ENCODE results near the gene KCNJ16. TPM values are rescaled to one million over a fixed set of nuclear protein-coding genes. Genes with fewer than 3 reads are reported as not detected.

The KCNJ16 gene
- total and polyA plus RNA-seq, 2 experiments from 2014 or later: not detected

- Histone ChIP-seq H3K9me3 (ENCODE audit: low read depth) (no peaks in the 10 kb centered on the region), H3K27ac (no peak overlapping the region), H3K4me3 (no peak overlapping the region), H3K4me1 (ENCODE audit: insufficient read depth) (peaks cover 13% of the 10 kb centered on the region), H4K20me1 (ENCODE audit: insufficient read depth) (no peaks in the 10 kb centered on the region), H3K9ac (no peak overlapping the region), H3K27me3 (replicated peaks; ENCODE audit: insufficient read depth) (no peaks in the 10 kb centered on the region; the same call in 1 of the 2 replicates), H3F3A (ENCODE audit: insufficient read depth) (peaks cover 10% of the 10 kb centered on the region; the same call in 1 of the 2 replicates), H3K9me2 (ENCODE audit: insufficient read depth) (no peaks in the 10 kb centered on the region), H2AFZ (no peak overlapping the region), H3K36me3 (ENCODE audit: low read depth) (no peaks in the 10 kb centered on the region), H3K79me2 (ENCODE audit: insufficient read depth) (no peaks in the 10 kb centered on the region), H3K4me2 (ENCODE audit: unreplicated experiment) (no peak overlapping the region)
- DNase-seq: no peak
- no peak for TF ChIP-seq EZH2 (IDR thresholded peaks at IDR 0.05; ENCODE audit: insufficient read depth, poor library complexity, severe bottlenecking)
- TF ChIP-seq EZH2phosphoT487 (IDR thresholded peaks at IDR 0.05; ENCODE audit: insufficient read depth, low read depth): no peak
- in situ Hi-C loops (cut with MboI): no loop called here
- 93 to 95% methylated on average over 4 of the region's 4 CpGs for WGBS, 2 experiments (ENCODE audit: low coverage in 1 of 2, low lambda C conversion rate in 2 of 2, missing lambda C conversion rate in 2 of 2)
Observed at GRCh38 chr17:70173681-70174080, 98.7 kb downstream of the KCNJ16 start.

- no peaks in the 10 kb centered on the region for H3K9me3 ChIP-seq (ENCODE audit: low read depth)
- no peaks in the 10 kb centered on the region for H3K36me3 ChIP-seq (ENCODE audit: low read depth)
- TF ChIP-seq EZH2phosphoT487 (IDR thresholded peaks at IDR 0.05; ENCODE audit: insufficient read depth, low read depth) (no peak), EZH2 (IDR thresholded peaks at IDR 0.05; ENCODE audit: insufficient read depth, poor library complexity, severe bottlenecking) (no peak)
- no peaks in the 10 kb centered on the region for H3F3A ChIP-seq (ENCODE audit: insufficient read depth)
- H3K9me2 ChIP-seq (ENCODE audit: insufficient read depth): no peaks in the 10 kb centered on the region
- H3K4me2 ChIP-seq (ENCODE audit: unreplicated experiment): no peak overlapping the region
- H3K27ac ChIP-seq: no peak overlapping the region
- H4K20me1 ChIP-seq (ENCODE audit: insufficient read depth): no peaks in the 10 kb centered on the region
- H3K4me3 ChIP-seq: no peak overlapping the region
- H3K27me3 ChIP-seq (replicated peaks; ENCODE audit: insufficient read depth): no peaks in the 10 kb centered on the region
- H3K4me1 ChIP-seq (ENCODE audit: insufficient read depth): peaks cover 14% of the 10 kb centered on the region
- DNase-seq: no peak
- H2AFZ ChIP-seq: no peak overlapping the region
- in situ Hi-C loops (cut with MboI): no loop called here
- H3K79me2 ChIP-seq (ENCODE audit: insufficient read depth): no peaks in the 10 kb centered on the region
- 82 to 90% methylated on average over 5 of the region's 5 CpGs for WGBS, 2 experiments (ENCODE audit: low coverage in 1 of 2, low lambda C conversion rate in 2 of 2, missing lambda C conversion rate in 2 of 2)
- no peak overlapping the region for H3K9ac ChIP-seq
Observed at GRCh38 chr17:70181376-70181775, 106.4 kb downstream of the KCNJ16 start.

- TF ChIP-seq EZH2phosphoT487 (IDR thresholded peaks at IDR 0.05; ENCODE audit: insufficient read depth, low read depth): no peak
- TF ChIP-seq EZH2 (IDR thresholded peaks at IDR 0.05; ENCODE audit: insufficient read depth, poor library complexity, severe bottlenecking): no peak
- Histone ChIP-seq H3K9me3 (ENCODE audit: low read depth) (no peaks in the 10 kb centered on the region), H3K4me3 (no peak overlapping the region), H3K4me1 (ENCODE audit: insufficient read depth) (peaks cover 14% of the 10 kb centered on the region), H3K9me2 (ENCODE audit: insufficient read depth) (no peaks in the 10 kb centered on the region), H3K4me2 (ENCODE audit: unreplicated experiment) (no peak overlapping the region), H4K20me1 (ENCODE audit: insufficient read depth) (no peaks in the 10 kb centered on the region), H3F3A (ENCODE audit: insufficient read depth) (no peaks in the 10 kb centered on the region), H3K27me3 (replicated peaks; ENCODE audit: insufficient read depth) (no peaks in the 10 kb centered on the region), H3K36me3 (ENCODE audit: low read depth) (no peaks in the 10 kb centered on the region), H2AFZ (no peak overlapping the region), H3K9ac (no peak overlapping the region), H3K27ac (no peak overlapping the region), H3K79me2 (ENCODE audit: insufficient read depth) (no peaks in the 10 kb centered on the region)
- WGBS, 2 experiments (ENCODE audit: low coverage in 1 of 2, low lambda C conversion rate in 2 of 2, missing lambda C conversion rate in 2 of 2): 81 to 82% methylated on average over 3 of the region's 3 CpGs
- in situ Hi-C loops (cut with MboI): no loop called here
- peak; percentile 30 for DNase-seq
Observed at GRCh38 chr17:70181866-70182265, 106.8 kb downstream of the KCNJ16 start.

- no peak for DNase-seq
- Histone ChIP-seq H3K27me3 (replicated peaks; ENCODE audit: insufficient read depth) (no peaks in the 10 kb centered on the region), H3K9ac (no peak overlapping the region), H3F3A (ENCODE audit: insufficient read depth) (peaks cover 11% of the 10 kb centered on the region; the same call in 1 of the 2 replicates), H2AFZ (no peak overlapping the region), H3K4me1 (ENCODE audit: insufficient read depth) (peaks cover 14% of the 10 kb centered on the region), H3K9me3 (ENCODE audit: low read depth) (no peaks in the 10 kb centered on the region), H3K27ac (no peak overlapping the region), H4K20me1 (ENCODE audit: insufficient read depth) (no peaks in the 10 kb centered on the region), H3K4me2 (ENCODE audit: unreplicated experiment) (no peak overlapping the region), H3K79me2 (ENCODE audit: insufficient read depth) (no peaks in the 10 kb centered on the region), H3K9me2 (ENCODE audit: insufficient read depth) (no peaks in the 10 kb centered on the region), H3K36me3 (ENCODE audit: low read depth) (no peaks in the 10 kb centered on the region), H3K4me3 (no peak overlapping the region)
- TF ChIP-seq EZH2 (IDR thresholded peaks at IDR 0.05; ENCODE audit: insufficient read depth, poor library complexity, severe bottlenecking): no peak
- TF ChIP-seq EZH2phosphoT487 (IDR thresholded peaks at IDR 0.05; ENCODE audit: insufficient read depth, low read depth): no peak
- WGBS, 2 experiments (ENCODE audit: low coverage in 1 of 2, low lambda C conversion rate in 2 of 2, missing lambda C conversion rate in 2 of 2): 94 to 95% methylated on average over 4 of the region's 4 CpGs
- in situ Hi-C loops (cut with MboI): no loop called here
Observed at GRCh38 chr17:70183508-70183907, 108.5 kb downstream of the KCNJ16 start.

- TF ChIP-seq EZH2phosphoT487 (IDR thresholded peaks at IDR 0.05; ENCODE audit: insufficient read depth, low read depth): no peak
- TF ChIP-seq EZH2 (IDR thresholded peaks at IDR 0.05; ENCODE audit: insufficient read depth, poor library complexity, severe bottlenecking): no peak
- H3K4me2 ChIP-seq (ENCODE audit: unreplicated experiment): no peak overlapping the region
- H3K4me1 ChIP-seq (ENCODE audit: insufficient read depth): peaks cover 14% of the 10 kb centered on the region
- no peak overlapping the region for H3K9ac ChIP-seq
- peaks cover 11% of the 10 kb centered on the region; the same call in 1 of the 2 replicates for H3F3A ChIP-seq (ENCODE audit: insufficient read depth)
- H3K4me3 ChIP-seq: no peak overlapping the region
- no peaks in the 10 kb centered on the region for H3K79me2 ChIP-seq (ENCODE audit: insufficient read depth)
- no peaks in the 10 kb centered on the region for H3K9me2 ChIP-seq (ENCODE audit: insufficient read depth)
- H4K20me1 ChIP-seq (ENCODE audit: insufficient read depth): no peaks in the 10 kb centered on the region
- DNase-seq: no peak
- no peaks in the 10 kb centered on the region for H3K27me3 ChIP-seq (replicated peaks; ENCODE audit: insufficient read depth)
- H3K27ac ChIP-seq: no peak overlapping the region
- H3K9me3 ChIP-seq (ENCODE audit: low read depth): no peaks in the 10 kb centered on the region
- H2AFZ ChIP-seq: no peak overlapping the region
- in situ Hi-C loops (cut with MboI): no loop called here
- no peaks in the 10 kb centered on the region for H3K36me3 ChIP-seq (ENCODE audit: low read depth)
Observed at GRCh38 chr17:70184207-70184606, 109.2 kb downstream of the KCNJ16 start.
